Adrenal gland (tissue), 12 donors: ENCODE data around the gene SERPINB12. TPM values are rescaled to one million over a fixed set of nuclear protein-coding genes. Genes with fewer than 3 reads are reported as not detected.

Experiments used
- DNase-seq, 7 donors: peaks; one replicate each; pipeline ENCODE4 v3.0.0-alpha.2; 2019 to 2020
- H3K27ac ChIP-seq, 5 donors: fragments of 200-600 bp; sonication (generic) in 4 of 5; 1 replicate in 3 of 5; 2 replicates in 2 of 5; pipeline versions ENCODE4 v1.5.1 to v1.8.0; 2016 to 2020; ENCODE audit warnings: mild to moderate bottlenecking in 1 of 5
- H3K27me3 ChIP-seq: fragments of 200-600 bp; 2 replicates; pipeline ENCODE4 v1.8.0; 2021
- H3K36me3 ChIP-seq, 2 donors: fragments of 200-600 bp; replicated peaks in 1 of 2; 1 replicate in 1 of 2; 2 replicates in 1 of 2; pipeline versions ENCODE4 v1.5.1 to v1.8.0; 2018 to 2022
- H3K4me1 ChIP-seq, 2 donors: fragments of 200-600 bp; replicated peaks in 1 of 2; 1 replicate in 1 of 2; 2 replicates in 1 of 2; pipeline versions ENCODE4 v1.5.1 to v1.8.0; 2018 to 2021
- H3K4me3 ChIP-seq, 4 donors: fragments of 200-600 bp; sonication (generic) in 3 of 4; one replicate each; pipeline ENCODE4 v1.5.1; 2016 to 2018
- H3K9me3 ChIP-seq, 3 donors: fragments of 200-600 bp; sonication (generic) in 1 of 3; replicated peaks in 1 of 3; 1 replicate in 2 of 3; 2 replicates in 1 of 3; pipeline versions ENCODE4 v1.5.1 to v1.8.0; 2016 to 2021
- CTCF ChIP-seq, 6 experiments: fragments of 450-650 bp in 4 of 6; fragments of 200-600 bp in 2 of 6; sonication (generic) in 1 of 6; IDR thresholded peaks; 1 replicate in 5 of 6; 2 replicates in 1 of 6; pipeline versions ENCODE4 v1.5.1 to v1.8.0; 2016 to 2021; ENCODE audit warnings: antibody characterized with exemption in 6 of 6, mild to moderate bottlenecking in 2 of 6, moderate library complexity in 1 of 6
- POLR2A ChIP-seq, 2 donors: fragments of 450-650 bp; IDR thresholded peaks; one replicate each; pipeline ENCODE4 v1.6.1; 2017; ENCODE audit warnings: antibody characterized with exemption in 2 of 2, mild to moderate bottlenecking in 2 of 2, moderate library complexity in 1 of 2
- WGBS, 4 donors: extraction: QIAGEN DNeasy Blood & Tissue Kit in 2 of 4; methylation state at CpG; one replicate each; pipeline versions ENCODE4 v1.1.5 to v1.1.7; 2013 to 2017; 5-methylcytosine and 5-hydroxymethylcytosine counted together
- intact Hi-C, 2 donors: fragments of 100-400 bp; cut with DNase I; formaldehyde crosslinking; loops; one replicate each; pipeline versions ENCODE4 v1.14.1 to v1.15.0; 2022 to 2023
- polyA plus RNA-seq, 3 donors: library from polyadenylated mRNA; stranded (reverse); fragments of 200-250 nt in 2 of 3; fragments of 350-450 nt in 1 of 3; fragmentation: Illumina TruSeq in 1 of 3; extraction: RNeasy Lipid Tissue Mini Kit (QIAGEN cat#74804) in 1 of 3; gene quantifications; one replicate each; pipeline ENCODE4 v1.2.3, GENCODE V29; 2013 to 2014
- total RNA-seq, 9 donors: library from RNA; depleted of rRNA in 4 of 9; stranded (reverse); fragments of >200 nt in 4 of 9; fragments of 120-200 nt in 1 of 9; fragmentation: NEBNext Ultra II Directional in 1 of 9; extraction: Animal tissue kit (Norgen Biotek cat#: 25700) in 1 of 9; gene quantifications; one replicate each; pipeline versions ENCODE4 v1.1.0 to v1.2.4, GENCODE V29; 2013 to 2023
- donor health status: healthy with polysubstance abuse.
- donor health status: Bipolar disorder and iron deficiency.
- donor health status: DM: yes; HTN: yes; CAD: no.
- donor health status: DM: no; HTN: no; CAD: no.
- donor health status: DM: no; HTN: no; CAD: no.
- donor health status: DM: yes; HTN: yes; CAD: no.

Gene SERPINB12
- total and polyA plus RNA-seq, 12 donors, result 0.17 TPM; not detected in 11

GRCh38 chr18:63603772-63604171 is 61.6 kb downstream of the SERPINB12 start:
- DNase-seq, result no peak
- no peaks in the 10 kb centered on the region for H3K4me1 ChIP-seq
- intact Hi-C loops, result no loop called here
- H3K9me3 ChIP-seq, result no peaks in the 10 kb centered on the region
- H3K27me3 ChIP-seq, result no peaks in the 10 kb centered on the region
- TF ChIP-seq CTCF (IDR thresholded peaks at IDR 0.05) (no peak), POLR2A (IDR thresholded peaks at IDR 0.05) (no peak)
- H3K36me3 ChIP-seq, result no peaks in the 10 kb centered on the region
- no peak overlapping the region for H3K27ac ChIP-seq
- 0 to 34% (median 17%) methylated on average over 1 of the region's 1 CpG for WGBS, 4 donors
- H3K4me3 ChIP-seq, result no peak overlapping the region

GRCh38 chr18:63604791-63605567 is 62.8 kb downstream of the SERPINB12 start:
- H3K4me1 ChIP-seq, result no peaks in the 10 kb centered on the region
- TF ChIP-seq POLR2A (IDR thresholded peaks at IDR 0.05), result no peak
- TF ChIP-seq CTCF (IDR thresholded peaks at IDR 0.05), result no peak
- no peak overlapping the region for H3K4me3 ChIP-seq
- no peak for DNase-seq
- no peaks in the 10 kb centered on the region for H3K27me3 ChIP-seq
- H3K36me3 ChIP-seq, result no peaks in the 10 kb centered on the region
- no peak overlapping the region for H3K27ac ChIP-seq
- H3K9me3 ChIP-seq, result no peaks in the 10 kb centered on the region
- intact Hi-C loops, result no loop called here
- WGBS, 4 donors, result 46 to 63% (median 60%) methylated on average over 4 of the region's 4 CpGs

- Histone ChIP-seq H3K9me3 (no peaks in the 10 kb centered on the region), H3K36me3 (no peaks in the 10 kb centered on the region), H3K27ac (no peak overlapping the region), H3K4me3 (no peak overlapping the region), H3K27me3 (no peaks in the 10 kb centered on the region), H3K4me1 (no peaks in the 10 kb centered on the region)
- WGBS, 4 donors, result 62 to 84% (median 80%) methylated on average over 3 of the region's 3 CpGs
- TF ChIP-seq CTCF (IDR thresholded peaks at IDR 0.05) (no peak), POLR2A (IDR thresholded peaks at IDR 0.05) (no peak)
- intact Hi-C loops, result no loop called here
- no peak for DNase-seq
These were observed 64.4 kb downstream of the SERPINB12 start for GRCh38 chr18:63606526-63606925.

GRCh38 chr18:63613420-63613819 is 71.3 kb downstream of the SERPINB12 start:
- Histone ChIP-seq H3K4me1 (no peaks in the 10 kb centered on the region), H3K36me3 (no peaks in the 10 kb centered on the region), H3K9me3 (no peaks in the 10 kb centered on the region), H3K4me3 (no peak overlapping the region), H3K27ac (no peak overlapping the region), H3K27me3 (no peaks in the 10 kb centered on the region)
- no peak for DNase-seq
- intact Hi-C loops, result no loop called here
- TF ChIP-seq POLR2A (IDR thresholded peaks at IDR 0.05), result no peak
- no peak for TF ChIP-seq CTCF (IDR thresholded peaks at IDR 0.05)
- 57 to 82% (median 78%) methylated on average over 4 of the region's 4 CpGs for WGBS, 4 donors
